GM19468 (cell line): ENCODE measurements around the gene FAM170B.

Experiments
- ATAC-seq: cut with Tn5 transposase; IDR thresholded peaks from one replicate; pipeline ENCODE4 v1.9.1; 2021; ENCODE audit warnings: mild to moderate bottlenecking, moderate library complexity, moderate number of reproducible peaks; ENCODE audit not compliant: unreplicated experiment; ENCODE audit errors: extremely low read depth

The FAM170B gene

GRCh38 chr10:49109669-49110340, 24.0 kb downstream of the FAM170B start:
- no peak for ATAC-seq

GRCh38 chr10:49108656-49109055, 25.2 kb downstream of the FAM170B start:
- no peak for ATAC-seq

GRCh38 chr10:49107887-49108267, 25.9 kb downstream of the FAM170B start:
- no peak for ATAC-seq

- no peak for ATAC-seq
These were observed 26.5 kb downstream of the FAM170B start for GRCh38 chr10:49107111-49107886.

GRCh38 chr10:49106451-49106850, 27.4 kb downstream of the FAM170B start:
- no peak for ATAC-seq

GRCh38 chr10:49105076-49105475, 28.7 kb downstream of the FAM170B start:
- ATAC-seq, result no peak

- ATAC-seq, result no peak
These were observed 29.5 kb downstream of the FAM170B start for GRCh38 chr10:49104323-49104722.

- ATAC-seq, result no peak
These were observed 30.1 kb downstream of the FAM170B start for GRCh38 chr10:49103761-49104160.

GRCh38 chr10:49099046-49099445, 34.8 kb downstream of the FAM170B start:
- ATAC-seq, result no peak

GRCh38 chr10:49096890-49097445, 36.9 kb downstream of the FAM170B start:
- ATAC-seq, result no peak

- no peak for ATAC-seq
These were observed 39.2 kb downstream of the FAM170B start for GRCh38 chr10:49094646-49095045.

GRCh38 chr10:49093922-49094321, 39.9 kb downstream of the FAM170B start:
- no peak for ATAC-seq

- ATAC-seq, result no peak
These were observed 41.3 kb downstream of the FAM170B start for GRCh38 chr10:49092477-49092876.

GRCh38 chr10:49091450-49092210, 42.2 kb downstream of the FAM170B start:
- no peak for ATAC-seq

- no peak for ATAC-seq
These were observed 43.0 kb downstream of the FAM170B start for GRCh38 chr10:49090696-49091380.

- no peak for ATAC-seq
These were observed 43.6 kb downstream of the FAM170B start for GRCh38 chr10:49090189-49090575.

- no peak for ATAC-seq
These were observed 44.1 kb downstream of the FAM170B start for GRCh38 chr10:49089557-49090188.

GRCh38 chr10:49089152-49089551, 44.7 kb downstream of the FAM170B start:
- no peak for ATAC-seq

GRCh38 chr10:49086889-49087288, 46.9 kb downstream of the FAM170B start:
- no peak for ATAC-seq

GRCh38 chr10:49083261-49083660, 50.6 kb downstream of the FAM170B start:
- ATAC-seq, result no peak
